HepG2 (cell line): ENCODE data around the gene SPRYD3. TPM values are rescaled to one million over a fixed set of nuclear protein-coding genes. Genes with fewer than 3 reads are reported as not detected.

Experiments used
- ATAC-seq: fragments of 200-7000 bp; cut with Tn5 transposase; 3 replicates; pipeline ENCODE4 v1.9.1; 2020; ENCODE audit warnings: mild to moderate bottlenecking, moderate library complexity
- BruUV-seq: library from RNA; stranded (reverse); fragments of 400-500 nt; replicated peaks from 2 replicates; lab custom pipeline; 2021; lab: Mats Ljungman, UMichigan
- CTCF ChIA-PET: fragments of 300-600 bp; formaldehyde crosslinking; extraction: SDS; loops from one replicate; lab custom pipeline; 2021; ENCODE audit warnings: low total read pairs, inconsistent platforms, low intra/inter-chr PET ratio; lab: Yijun Ruan, JAX
- POLR2A ChIA-PET: fragments of 350-600 bp; sonication (Branson Sonifier 250); formaldehyde crosslinking; loops from one replicate; lab custom pipeline; 2020; ENCODE audit warnings: antibody characterized with exemption, inconsistent platforms; lab: Yijun Ruan, JAX
- DNase-seq: peaks from one replicate; pipeline ENCODE4 v3.0.0-alpha.2; 2015; ENCODE audit warnings: low spot score
- FAIRE-seq: peaks from 3 replicates; lab custom pipeline; 2011; peaks lifted over from hg19 to GRCh38; lab: Jason Lieb, UNC
- H2AFZ ChIP-seq: one replicate; pipeline ENCODE4 v1.6.1; 2011; ENCODE audit warnings: low read length, inconsistent platforms
- H3K27ac ChIP-seq: fragments of 300-600 bp; 3 replicates; pipeline ENCODE4 v1.8.0; 2011; ENCODE audit warnings: mixed run types, mild to moderate bottlenecking, mixed read lengths, low read length, inconsistent platforms; ENCODE audit not compliant: insufficient read depth; ENCODE audit errors: extremely low read length
- H3K27me3 ChIP-seq, 2 experiments: fragments of 200-600 bp in 1 of 2; 2 replicates in 1 of 2; 3 replicates in 1 of 2; pipeline versions ENCODE4 v1.6.0 to v1.8.0; 2011; ENCODE audit warnings: low read length in 2 of 2, mild to moderate bottlenecking in 2 of 2, moderate library complexity in 2 of 2, inconsistent platforms in 1 of 2; ENCODE audit not compliant: insufficient read depth in 2 of 2, control insufficient read depth in 1 of 2
- H3K36me3 ChIP-seq, 2 experiments: fragments of 200-600 bp in 1 of 2; replicated peaks in 1 of 2; 2 replicates in 1 of 2; 3 replicates in 1 of 2; pipeline versions ENCODE4 v1.5.1 to v1.8.0; 2011; ENCODE audit warnings: low read length in 2 of 2, inconsistent platforms in 1 of 2; ENCODE audit not compliant: insufficient read depth in 2 of 2, control insufficient read depth in 1 of 2
- H3K4me1 ChIP-seq: 2 replicates; pipeline ENCODE4 v1.5.1; 2012; ENCODE audit warnings: low read length, inconsistent platforms; ENCODE audit not compliant: insufficient read depth
- H3K4me2 ChIP-seq: 2 replicates; pipeline ENCODE4 v1.6.0; 2011; ENCODE audit warnings: low read depth, low read length, inconsistent platforms
- H3K4me3 ChIP-seq, 3 experiments: fragments of 200-600 bp in 1 of 3; sonication (generic), shearing (Covaris generic) in 1 of 3; replicated peaks in 1 of 3; 2 replicates each; pipeline ENCODE4 v1.5.1; 2011 to 2016; ENCODE audit warnings: low read length in 3 of 3, inconsistent platforms in 2 of 3, low read depth in 2 of 3, mild to moderate bottlenecking in 2 of 3, control low read depth in 1 of 3, mixed read lengths in 1 of 3; ENCODE audit not compliant: insufficient read depth in 1 of 3
- H3K79me2 ChIP-seq: one replicate; pipeline ENCODE4 v1.6.1; 2011; ENCODE audit warnings: low read length, inconsistent platforms; ENCODE audit not compliant: insufficient read depth
- H3K9ac ChIP-seq: 2 replicates; pipeline ENCODE4 v1.6.0; 2011; ENCODE audit warnings: mild to moderate bottlenecking, low read depth, low read length, inconsistent platforms; ENCODE audit not compliant: insufficient read depth
- H3K9me3 ChIP-seq: 2 replicates; pipeline ENCODE4 v1.5.1; 2012; ENCODE audit warnings: mild to moderate bottlenecking, low read length
- H4K20me1 ChIP-seq: 2 replicates; pipeline ENCODE4 v1.6.0; 2011; ENCODE audit warnings: inconsistent platforms, mild to moderate bottlenecking, low read length, moderate library complexity; ENCODE audit not compliant: insufficient read depth
- AGO2 ChIP-seq: fragments of 200-400 bp; formaldehyde crosslinking; optimal IDR thresholded peaks from 2 replicates; pipeline ENCODE3; 2017; ENCODE audit warnings: mild to moderate bottlenecking, low read depth, low read length, moderate library complexity
- ATF7-NPFF ChIP-seq: sonication (generic); formaldehyde crosslinking; IDR thresholded peaks from 2 replicates; pipeline ENCODE4 v1.8.1; 2023; ENCODE audit warnings: mild to moderate bottlenecking, low read depth, missing genetic modification reagents, moderate library complexity
- FOXC1 ChIP-seq: sonication (generic); formaldehyde crosslinking; IDR thresholded peaks from 2 replicates; pipeline ENCODE4 v1.8.0; 2022; ENCODE audit warnings: mild to moderate bottlenecking, missing genetic modification reagents, borderline replicate concordance
- FOXK1 ChIP-seq: sonication (generic); formaldehyde crosslinking; IDR thresholded peaks from 2 replicates; pipeline ENCODE4 v1.4.0; 2020; ENCODE audit warnings: low read depth, missing genetic modification reagents, borderline replicate concordance
- GABPB1 ChIP-seq: IDR thresholded peaks from 2 replicates; pipeline ENCODE4 v1.6.1; 2016; ENCODE audit warnings: mild to moderate bottlenecking, missing genetic modification reagents, moderate library complexity, missing compliant biosample characterization
- SRSF1 ChIP-seq: fragments of 200-400 bp; formaldehyde crosslinking; optimal IDR thresholded peaks from 2 replicates; pipeline ENCODE3; 2017; ENCODE audit warnings: mild to moderate bottlenecking, low read depth, low read length, moderate library complexity
- ZNF232 ChIP-seq: sonication (generic); formaldehyde crosslinking; IDR thresholded peaks from 2 replicates; pipeline ENCODE4 v1.4.0; 2020; ENCODE audit warnings: missing genetic modification reagents, borderline replicate concordance
- WGBS: methylation state at CpG from one replicate; pipeline ENCODE4 v1.1.6; 2017; ENCODE audit warnings: low lambda C conversion rate; 5-methylcytosine and 5-hydroxymethylcytosine counted together
- in situ Hi-C: cut with HindIII; loops from 2 replicates; pipeline ENCODE4 v1.10.0; 2017; ENCODE audit warnings: low pct_unique_long_range_greater_than_20kb; ENCODE audit not compliant: extremely low pct_ligation_motif_present
- intact Hi-C: fragments of 100-400 bp; cut with micrococcal nuclease; formaldehyde crosslinking; loops from one replicate; pipeline ENCODE4 v1.10.0; 2022; ENCODE audit not compliant: unreplicated experiment
- polyA plus RNA-seq, 8 experiments: library from polyadenylated mRNA; depleted of rRNA in 3 of 8; stranded (reverse) in 7 of 8; unstranded in 1 of 8; fragments of >200 nt; fragmentation: Illumina TruSeq in 4 of 8; extraction: Trizol in 4 of 8; gene quantifications; 2 replicates each; pipeline versions ENCODE4 v1.2.1 to v1.2.3, GENCODE V29; 2011 to 2016; ENCODE audit warnings: low read depth in 4 of 8, missing spikeins in 1 of 8, mixed read lengths in 1 of 8; ENCODE audit not compliant: insufficient read depth in 1 of 8
- total RNA-seq, 5 experiments: library from RNA; depleted of rRNA; stranded (reverse); fragments of >200 nt; fragmentation: Illumina TruSeq; extraction: Trizol; gene quantifications; 2 replicates each; pipeline ENCODE4 v1.2.3, GENCODE V29; 2016; ENCODE audit warnings: low read depth in 1 of 5
- TF ChIP-seq, protein P1 (sequence below): sonication (generic); formaldehyde crosslinking; IDR thresholded peaks from 2 replicates; pipeline ENCODE4 v1.8.0; 2022; ENCODE audit warnings: low read depth, missing genetic modification reagents
- TF ChIP-seq, protein P2 (sequence below): sonication (generic); formaldehyde crosslinking; IDR thresholded peaks from 2 replicates; pipeline ENCODE4 v1.8.0; 2023; ENCODE audit warnings: mild to moderate bottlenecking, missing genetic modification reagents
- TF ChIP-seq, protein P3 (sequence below): sonication (generic); formaldehyde crosslinking; IDR thresholded peaks from 2 replicates; pipeline ENCODE4 v1.4.0; 2020; ENCODE audit warnings: missing genetic modification reagents
- TF ChIP-seq, protein P4 (sequence below): sonication (generic); formaldehyde crosslinking; IDR thresholded peaks from 2 replicates; pipeline ENCODE4 v1.4.0; 2020; ENCODE audit warnings: missing genetic modification reagents, borderline replicate concordance
- TF ChIP-seq, protein P5 (sequence below): sonication (generic); formaldehyde crosslinking; IDR thresholded peaks from 2 replicates; pipeline ENCODE4 v1.5.0; 2020; ENCODE audit warnings: mild to moderate bottlenecking, missing genetic modification reagents

Gene SPRYD3
- total and polyA plus RNA-seq, 2 of the 13 experiments (the other 11 are each of a cell fraction or from before 2014, with no cell fraction given), result 9.0 to 9.2 TPM

DNA sequence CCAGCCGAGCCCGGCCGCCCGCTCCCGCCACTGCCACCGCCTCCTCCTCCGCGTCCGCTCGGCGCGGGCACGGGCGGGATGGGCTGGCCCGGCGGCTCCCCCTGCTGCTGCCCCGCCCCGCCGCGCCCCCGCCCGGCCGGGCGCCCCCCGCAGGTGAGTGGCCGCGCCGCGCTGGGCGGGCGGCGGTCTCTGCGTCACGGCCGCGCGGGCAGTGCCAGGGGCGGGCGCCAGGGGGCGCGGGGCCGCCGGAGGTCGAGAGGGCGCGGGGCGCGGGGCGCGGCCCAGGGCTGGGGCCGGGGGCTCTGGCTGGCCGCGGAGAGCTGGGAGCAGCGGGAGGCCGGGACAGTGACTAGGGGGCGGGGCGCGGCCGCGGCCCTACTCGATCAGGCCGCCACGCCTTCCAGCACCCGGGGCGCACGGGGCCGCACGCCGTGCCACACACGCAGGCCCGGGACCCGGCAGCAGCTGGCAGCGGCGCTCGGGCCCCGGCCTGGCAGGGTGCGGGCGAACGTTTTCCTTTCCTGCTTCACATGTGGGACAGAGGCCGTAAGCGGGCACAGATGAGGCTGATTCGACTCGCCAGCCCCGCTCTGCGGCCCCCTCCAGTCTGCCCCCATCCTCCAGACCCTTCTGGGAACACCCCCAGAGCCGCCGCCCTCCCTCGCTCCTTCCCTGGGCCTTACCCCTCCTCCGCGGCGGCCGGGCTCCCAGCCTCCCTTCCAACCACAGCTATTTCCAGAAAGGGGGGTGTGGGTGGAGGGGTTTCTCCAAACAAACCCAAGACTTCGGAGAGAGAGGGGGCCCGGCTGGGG, 31.8 kb downstream of the SPRYD3 start:
- Histone ChIP-seq H2AFZ (no peak overlapping the region), H3K9me3 (no peaks in the 10 kb centered on the region), H3K4me1 (peaks cover 79% of the 10 kb centered on the region), H3K9ac (peak overlapping the region; percentile 83), H3K27ac (peak overlapping the region; percentile 89), H3K79me2 (peaks cover 17% of the 10 kb centered on the region), H3K27me3 (no peaks in the 10 kb centered on the region; a peak in 1 of 5 replicates), H3K4me2 (peak overlapping the region; percentile 99), H3K4me3 (peak overlapping the region; percentile 77 to 91 (median 83)), H3K36me3 (no peaks in the 10 kb centered on the region), H4K20me1 (no peaks in the 10 kb centered on the region)
- WGBS, result 0% methylated on average over 7 of the region's 94 CpGs
- ChIA-PET POLR2A (interaction anchor here (0.7 to 8.3 kb wide), 18 partner anchors 8 to 274 kb away, joined by 3 to 83 read pairs (median 4); partner anchors contain the start of genes AAAS, EIF4B, PFDN5 and SOAT2), CTCF (interaction anchor here (1.6 to 1.7 kb wide), 2 partner anchors 8 to 14 kb away, joined by 4 read pairs; no protein-coding TSS in a partner anchor)
- FAIRE-seq (no peak), ATAC-seq (peak; percentile 2), DNase-seq (peak; percentile 44)
- no TSS peak for BruUV-seq
- intact Hi-C loops, result no loop called here
- in situ Hi-C loops, result no loop called here
- TF ChIP-seq FOXK1 (CRISPR knock-in tag) (no peak), AGO2 (peak; percentile 5), FOXC1 (CRISPR knock-in tag) (0 out of 2 replicates have a peak, but pooled peaks have one; percentile 51), GABPB1 (CRISPR knock-in tag) (peak; percentile 32), ATF7-NPFF (0 out of 2 replicates have a peak, but pooled peaks have one; percentile 40), ZNF232 (CRISPR knock-in tag) (no peak), SRSF1 (peak; percentile 16)
- TF ChIP-seq, protein P1, sequence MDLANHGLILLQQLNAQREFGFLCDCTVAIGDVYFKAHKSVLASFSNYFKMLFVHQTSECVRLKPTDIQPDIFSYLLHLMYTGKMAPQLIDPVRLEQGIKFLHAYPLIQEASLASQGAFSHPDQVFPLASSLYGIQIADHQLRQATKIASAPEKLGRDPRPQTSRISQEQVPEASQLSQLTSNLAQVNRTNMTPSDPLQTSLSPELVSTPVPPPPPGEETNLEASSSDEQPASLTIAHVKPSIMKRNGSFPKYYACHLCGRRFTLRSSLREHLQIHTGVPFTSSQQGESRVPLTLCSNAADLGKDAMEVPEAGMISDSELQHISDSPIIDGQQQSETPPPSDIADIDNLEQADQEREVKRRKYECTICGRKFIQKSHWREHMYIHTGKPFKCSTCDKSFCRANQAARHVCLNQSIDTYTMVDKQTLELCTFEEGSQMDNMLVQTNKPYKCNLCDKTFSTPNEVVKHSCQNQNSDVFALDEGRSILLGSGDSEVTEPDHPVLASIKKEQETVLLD (CRISPR knock-in tag), result 0 out of 2 replicates have a peak, but pooled peaks have one; percentile 69
- TF ChIP-seq, protein P2, sequence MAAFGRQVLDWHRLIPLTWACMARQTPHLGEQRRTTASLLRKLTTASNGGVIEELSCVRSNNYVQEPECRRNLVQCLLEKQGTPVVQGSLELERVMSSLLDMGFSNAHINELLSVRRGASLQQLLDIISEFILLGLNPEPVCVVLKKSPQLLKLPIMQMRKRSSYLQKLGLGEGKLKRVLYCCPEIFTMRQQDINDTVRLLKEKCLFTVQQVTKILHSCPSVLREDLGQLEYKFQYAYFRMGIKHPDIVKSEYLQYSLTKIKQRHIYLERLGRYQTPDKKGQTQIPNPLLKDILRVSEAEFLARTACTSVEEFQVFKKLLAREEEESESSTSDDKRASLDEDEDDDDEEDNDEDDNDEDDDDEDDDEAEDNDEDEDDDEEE, result no peak
- TF ChIP-seq, protein P3, sequence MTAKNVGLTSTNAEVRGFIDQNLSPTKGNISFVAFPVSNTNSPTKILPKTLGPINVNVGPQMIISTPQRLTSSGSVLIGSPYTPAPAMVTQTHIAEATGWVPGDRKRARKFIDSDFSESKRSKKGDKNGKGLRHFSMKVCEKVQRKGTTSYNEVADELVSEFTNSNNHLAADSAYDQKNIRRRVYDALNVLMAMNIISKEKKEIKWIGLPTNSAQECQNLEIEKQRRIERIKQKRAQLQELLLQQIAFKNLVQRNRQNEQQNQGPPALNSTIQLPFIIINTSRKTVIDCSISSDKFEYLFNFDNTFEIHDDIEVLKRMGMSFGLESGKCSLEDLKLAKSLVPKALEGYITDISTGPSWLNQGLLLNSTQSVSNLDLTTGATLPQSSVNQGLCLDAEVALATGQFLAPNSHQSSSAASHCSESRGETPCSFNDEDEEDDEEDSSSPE (CRISPR knock-in tag), result peak; percentile 23; the same call in 1 of the 2 replicates
- TF ChIP-seq, protein P4, sequence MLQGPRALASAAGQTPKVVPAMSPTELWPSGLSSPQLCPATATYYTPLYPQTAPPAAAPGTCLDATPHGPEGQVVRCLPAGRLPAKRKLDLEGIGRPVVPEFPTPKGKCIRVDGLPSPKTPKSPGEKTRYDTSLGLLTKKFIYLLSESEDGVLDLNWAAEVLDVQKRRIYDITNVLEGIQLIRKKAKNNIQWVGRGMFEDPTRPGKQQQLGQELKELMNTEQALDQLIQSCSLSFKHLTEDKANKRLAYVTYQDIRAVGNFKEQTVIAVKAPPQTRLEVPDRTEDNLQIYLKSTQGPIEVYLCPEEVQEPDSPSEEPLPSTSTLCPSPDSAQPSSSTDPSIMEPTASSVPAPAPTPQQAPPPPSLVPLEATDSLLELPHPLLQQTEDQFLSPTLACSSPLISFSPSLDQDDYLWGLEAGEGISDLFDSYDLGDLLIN (CRISPR knock-in tag), result no peak
- TF ChIP-seq, protein P5, sequence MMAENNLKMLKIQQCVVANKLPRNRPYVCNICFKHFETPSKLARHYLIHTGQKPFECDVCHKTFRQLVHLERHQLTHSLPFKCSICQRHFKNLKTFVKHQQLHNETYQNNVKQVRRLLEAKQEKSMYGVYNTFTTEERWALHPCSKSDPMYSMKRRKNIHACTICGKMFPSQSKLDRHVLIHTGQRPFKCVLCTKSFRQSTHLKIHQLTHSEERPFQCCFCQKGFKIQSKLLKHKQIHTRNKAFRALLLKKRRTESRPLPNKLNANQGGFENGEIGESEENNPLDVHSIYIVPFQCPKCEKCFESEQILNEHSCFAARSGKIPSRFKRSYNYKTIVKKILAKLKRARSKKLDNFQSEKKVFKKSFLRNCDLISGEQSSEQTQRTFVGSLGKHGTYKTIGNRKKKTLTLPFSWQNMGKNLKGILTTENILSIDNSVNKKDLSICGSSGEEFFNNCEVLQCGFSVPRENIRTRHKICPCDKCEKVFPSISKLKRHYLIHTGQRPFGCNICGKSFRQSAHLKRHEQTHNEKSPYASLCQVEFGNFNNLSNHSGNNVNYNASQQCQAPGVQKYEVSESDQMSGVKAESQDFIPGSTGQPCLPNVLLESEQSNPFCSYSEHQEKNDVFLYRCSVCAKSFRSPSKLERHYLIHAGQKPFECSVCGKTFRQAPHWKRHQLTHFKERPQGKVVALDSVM (CRISPR knock-in tag), result peak; percentile 56
